Smooth muscle cell (in vitro differentiated cells): ENCODE data around the gene CYS1. TPM values are rescaled to one million over a fixed set of nuclear protein-coding genes. Genes with fewer than 3 reads are reported as not detected.
A peak's percentile ranks its signal among the peaks of the same experiment; 100 is the strongest.

Experiments used
- DNase-seq: peaks from one replicate; lab custom pipeline; 2025; ENCODE audit not compliant: unreplicated experiment; lab: John Stamatoyannopoulos, UW
- H2AFZ ChIP-seq: fragments of 200-600 bp; sonication (generic); 2 replicates; pipeline ENCODE4 v1.6.0; 2016; ENCODE audit warnings: antibody characterized with exemption, low read depth, mild to moderate bottlenecking
- H3F3A ChIP-seq: fragments of 200-600 bp; sonication (generic); 2 replicates; pipeline ENCODE4 v1.6.0; 2017; ENCODE audit warnings: antibody characterized with exemption, low read depth
- H3K27ac ChIP-seq: fragments of 200-600 bp; sonication (generic); 2 replicates; pipeline ENCODE4 v1.5.1; 2016; ENCODE audit warnings: low read depth, mild to moderate bottlenecking
- H3K27me3 ChIP-seq: fragments of 200-600 bp; sonication (generic); 2 replicates; pipeline ENCODE4 v1.6.1; 2016; ENCODE audit warnings: low read depth, mild to moderate bottlenecking
- H3K36me3 ChIP-seq: fragments of 200-600 bp; sonication (generic); 2 replicates; pipeline ENCODE4 v1.5.1; 2016; ENCODE audit warnings: low read depth
- H3K4me1 ChIP-seq: fragments of 200-600 bp; sonication (generic); 2 replicates; pipeline ENCODE4 v1.5.1; 2016; ENCODE audit warnings: low read depth
- H3K4me2 ChIP-seq: fragments of 200-600 bp; sonication (generic); 2 replicates; pipeline ENCODE4 v1.6.0; 2016; ENCODE audit warnings: mild to moderate bottlenecking
- H3K4me3 ChIP-seq: fragments of 200-600 bp; sonication (generic); 2 replicates; pipeline ENCODE4 v1.5.1; 2016; ENCODE audit warnings: mild to moderate bottlenecking
- H3K79me2 ChIP-seq: fragments of 200-600 bp; sonication (generic); 2 replicates; pipeline ENCODE4 v1.6.0; 2016; ENCODE audit warnings: low read depth, mild to moderate bottlenecking
- H3K9ac ChIP-seq: fragments of 200-600 bp; sonication (generic); 2 replicates; pipeline ENCODE4 v1.6.0; 2016; ENCODE audit warnings: low read depth
- H3K9me3 ChIP-seq: fragments of 200-600 bp; sonication (generic); replicated peaks from 2 replicates; pipeline ENCODE4 v1.5.1; 2016; ENCODE audit warnings: low read depth
- H4K20me1 ChIP-seq: fragments of 200-600 bp; sonication (generic); 2 replicates; pipeline ENCODE4 v1.6.0; 2016; ENCODE audit warnings: low read depth
- CTCF ChIP-seq: fragments of 200-600 bp; sonication (generic); IDR thresholded peaks from 2 replicates; pipeline ENCODE4 v1.5.1; 2017; ENCODE audit warnings: borderline replicate concordance, mild to moderate bottlenecking, antibody characterized with exemption; ENCODE audit not compliant: insufficient read depth, poor library complexity, severe bottlenecking
- WGBS: methylation state at CpG from one replicate; pipeline ENCODE4 v1.1.7; 2016; ENCODE audit warnings: low lambda C conversion rate; 5-methylcytosine and 5-hydroxymethylcytosine counted together
- polyA plus RNA-seq: library from polyadenylated mRNA; unstranded; fragments of >200 nt; fragmentation: Nextera tagmentation; extraction: Ambion mirVana; gene quantifications from 2 replicates; pipeline ENCODE4 v1.2.1, GENCODE V29; 2016
- total RNA-seq: library from RNA; depleted of rRNA; stranded (reverse); fragments of >200 nt; gene quantifications from 2 replicates; pipeline ENCODE4 v1.2.3, GENCODE V29; 2014

The CYS1 gene
- total and polyA plus RNA-seq, 2 experiments from 2014 or later, result 3.9 to 11.5 TPM

DNA sequence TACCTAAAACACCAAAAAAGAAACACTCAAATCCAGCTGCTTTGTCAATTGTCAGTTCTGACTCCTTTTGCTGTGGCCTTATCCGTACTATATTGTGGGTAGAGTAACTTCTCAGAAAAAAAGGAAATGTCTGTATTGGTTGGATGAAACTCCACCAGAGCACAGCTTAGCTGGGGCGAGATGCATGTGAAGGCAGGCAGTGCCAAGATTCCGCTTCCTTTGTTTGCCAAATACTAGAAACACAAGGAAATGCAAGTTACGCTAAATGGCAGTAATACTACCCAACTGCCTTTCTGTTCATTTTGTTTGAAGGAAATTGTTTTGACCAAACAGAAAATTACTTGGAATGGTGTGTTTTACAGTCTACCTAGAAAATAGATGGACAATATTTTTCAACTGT, 26.9 kb downstream of the CYS1 start:
- Histone ChIP-seq H3K4me3 (no peak overlapping the region), H4K20me1 (peaks cover 7% of the 10 kb centered on the region), H3K4me2 (no peak overlapping the region), H3K79me2 (peaks cover 11% of the 10 kb centered on the region), H3K9me3 (no peaks in the 10 kb centered on the region), H3K27ac (no peak overlapping the region), H3F3A (peaks cover 11% of the 10 kb centered on the region), H3K9ac (no peak overlapping the region), H3K27me3 (no peaks in the 10 kb centered on the region), H2AFZ (no peak overlapping the region), H3K4me1 (peaks cover 12% of the 10 kb centered on the region), H3K36me3 (peaks cover 6% of the 10 kb centered on the region)
- WGBS, result 98% methylated on average over 4 of the region's 4 CpGs
- DNase-seq, result no peak
- no peak for TF ChIP-seq CTCF

DNA sequence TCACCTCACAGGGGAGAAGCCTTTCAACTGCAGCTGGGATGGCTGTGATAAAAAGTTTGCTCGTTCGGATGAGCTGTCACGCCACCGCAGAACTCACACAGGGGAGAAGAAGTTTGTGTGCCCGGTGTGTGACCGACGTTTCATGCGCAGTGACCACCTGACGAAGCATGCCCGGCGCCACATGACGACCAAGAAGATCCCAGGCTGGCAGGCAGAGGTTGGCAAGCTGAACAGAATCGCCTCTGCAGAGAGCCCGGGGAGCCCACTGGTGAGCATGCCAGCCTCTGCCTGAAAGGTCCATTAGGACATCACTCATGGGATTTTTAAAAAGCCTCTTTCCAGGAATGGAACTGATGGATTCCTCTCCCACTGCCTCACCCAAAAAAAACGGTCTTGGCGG, 28.0 kb downstream of the CYS1 start:
- 95% methylated on average over 16 of the region's 16 CpGs for WGBS
- TF ChIP-seq CTCF, result no peak
- no peak for DNase-seq

GRCh38 chr2:10048501-10049171, 31.6 kb downstream of the CYS1 start:
- Histone ChIP-seq H3K27ac (no peak overlapping the region), H3K36me3 (peaks cover 6% of the 10 kb centered on the region), H3K27me3 (no peaks in the 10 kb centered on the region), H2AFZ (no peak overlapping the region), H3K4me1 (no peaks in the 10 kb centered on the region), H3K4me2 (no peak overlapping the region), H3K9me3 (no peaks in the 10 kb centered on the region), H3K9ac (no peak overlapping the region), H3K4me3 (no peak overlapping the region), H4K20me1 (peaks cover 30% of the 10 kb centered on the region), H3K79me2 (peaks cover 11% of the 10 kb centered on the region), H3F3A (peaks cover 12% of the 10 kb centered on the region)
- DNase-seq, result no peak
- peak; percentile 60 for TF ChIP-seq CTCF
- WGBS, result 70% methylated on average over 10 of the region's 10 CpGs

More for the DNA sequence above, 28.0 kb downstream of the CYS1 start:
- Histone ChIP-seq H3K36me3 (peaks cover 6% of the 10 kb centered on the region), H3K27ac (no peak overlapping the region), H3K4me2 (no peak overlapping the region), H3K4me3 (no peak overlapping the region), H3K9ac (no peak overlapping the region), H2AFZ (no peak overlapping the region), H3K27me3 (no peaks in the 10 kb centered on the region), H3K4me1 (peaks cover 9% of the 10 kb centered on the region), H3K9me3 (no peaks in the 10 kb centered on the region), H4K20me1 (peaks cover 7% of the 10 kb centered on the region), H3K79me2 (peaks cover 11% of the 10 kb centered on the region), H3F3A (peaks cover 10% of the 10 kb centered on the region)
